Gastrocnemius medialis (tissue), 4 donors: ENCODE results near the gene FNDC10.

Experiments
- CTCF ChIP-seq, 5 experiments: fragments of 450-650 bp in 3 of 5; fragments of 200-600 bp in 2 of 5; sonication (generic) in 2 of 5; IDR thresholded peaks in 4 of 5; conservative IDR thresholded peaks in 1 of 5; 1 replicate in 4 of 5; 2 replicates in 1 of 5; pipeline ENCODE4 v1.5.1; 2016 to 2019; ENCODE audit warnings: antibody characterized with exemption in 5 of 5, mild to moderate bottlenecking in 3 of 5, moderate library complexity in 3 of 5
- POLR2A ChIP-seq, 2 donors: fragments of 450-650 bp; IDR thresholded peaks; one replicate each; pipeline ENCODE4 v1.6.1; 2017; ENCODE audit warnings: antibody characterized with exemption in 2 of 2, mild to moderate bottlenecking in 2 of 2, moderate library complexity in 2 of 2

GRCh38 chr1:1599935-1600860 is at the start of gene FNDC10:
- no peak for TF ChIP-seq POLR2A (IDR thresholded peaks at IDR 0.05)
- TF ChIP-seq CTCF (IDR thresholded peaks at IDR 0.05 in 4 of 5, conservative IDR thresholded peaks at IDR 0.05 in 1 of 5) = no peak
